ENCODE measurements around the gene DENND2D. TPM values are rescaled to one million over a fixed set of nuclear protein-coding genes. Genes with fewer than 3 reads are reported as not detected.

The DENND2D gene
- polyA plus RNA-seq, 1 donor (not counting 4 experiments of a cell fraction or from before 2014, with no cell fraction given), result 7.8 TPM

GRCh38 chr1:111236806-111237205, 36.4 kb upstream of the DENND2D start:
- peak overlapping the region; percentile 22 for H3K4me2 ChIP-seq (ENCODE audit: control insufficient read depth, extremely low read depth, insufficient read depth, low read depth, low read length)
- DNase-seq (ENCODE audit: low read depth, low spot score), result no peak
- no peaks in the 10 kb centered on the region for H3K9me3 ChIP-seq (ENCODE audit: control insufficient read depth, low read depth, low read length)
- no peak for FAIRE-seq
- H3K9me1 ChIP-seq (ENCODE audit: control insufficient read depth, extremely low read depth, insufficient read depth, low read length), result no peaks in the 10 kb centered on the region
- H3K27ac ChIP-seq (ENCODE audit: control insufficient read depth, insufficient read depth, low read length), result no peak overlapping the region
- H3K9ac ChIP-seq (ENCODE audit: control insufficient read depth, extremely low read depth, insufficient read depth, low read length), result no peak overlapping the region
- no peak overlapping the region for H3K4me3 ChIP-seq (ENCODE audit: control insufficient read depth in 2 of 3, extremely low read depth in 1 of 3, insufficient read depth in 2 of 3, low read depth in 1 of 3, low read length in 3 of 3)
- no peaks in the 10 kb centered on the region for H3K27me3 ChIP-seq (ENCODE audit: control insufficient read depth, extremely low read depth, insufficient read depth, low read length)
- TF ChIP-seq CTCF (optimal IDR thresholded peaks at IDR 0.05 in 1 of 3, IDR thresholded peaks at IDR 0.05 in 1 of 3, conservative IDR thresholded peaks at IDR 0.05 in 1 of 3; ENCODE audit: extremely low read depth in 1 of 3, insufficient read depth in 2 of 3, low read length in 3 of 3) (no peak), EZH2 (IDR thresholded peaks at IDR 0.05; ENCODE audit: low read length) (no peak)
- no peak overlapping the region for H2AFZ ChIP-seq (ENCODE audit: control insufficient read depth, low read length)
- peaks cover 24% of the 10 kb centered on the region for H3K4me1 ChIP-seq (ENCODE audit: control insufficient read depth, extremely low read depth, insufficient read depth, low read length)
- no peaks in the 10 kb centered on the region for H3K36me3 ChIP-seq (ENCODE audit: control insufficient read depth in 2 of 2, extremely low read depth in 1 of 2, insufficient read depth in 2 of 2, low read length in 2 of 2)
- no peaks in the 10 kb centered on the region for H4K20me1 ChIP-seq (ENCODE audit: control insufficient read depth, extremely low read depth, insufficient read depth, low read length)
- no peaks in the 10 kb centered on the region for H3K79me2 ChIP-seq (ENCODE audit: control insufficient read depth, insufficient read depth, low read length)
- dilution Hi-C loops (cut with MboI; ENCODE audit: extremely low pct_ligation_motif_present, low sequenced_read_pairs), result no loop called here

- FAIRE-seq (no peak), DNase-seq (ENCODE audit: low read depth, low spot score) (no peak)
- H3K79me2 ChIP-seq (ENCODE audit: control insufficient read depth, insufficient read depth, low read length), result no peaks in the 10 kb centered on the region
- no peak overlapping the region for H3K27ac ChIP-seq (ENCODE audit: control insufficient read depth, insufficient read depth, low read length)
- H3K36me3 ChIP-seq (ENCODE audit: control insufficient read depth in 2 of 2, extremely low read depth in 1 of 2, insufficient read depth in 2 of 2, low read length in 2 of 2), result no peaks in the 10 kb centered on the region
- no peak overlapping the region for H2AFZ ChIP-seq (ENCODE audit: control insufficient read depth, low read length)
- peaks cover 24% of the 10 kb centered on the region for H3K4me1 ChIP-seq (ENCODE audit: control insufficient read depth, extremely low read depth, insufficient read depth, low read length)
- no peaks in the 10 kb centered on the region for H3K9me3 ChIP-seq (ENCODE audit: control insufficient read depth, low read depth, low read length)
- H3K27me3 ChIP-seq (ENCODE audit: control insufficient read depth, extremely low read depth, insufficient read depth, low read length), result no peaks in the 10 kb centered on the region
- H3K4me2 ChIP-seq (ENCODE audit: control insufficient read depth, extremely low read depth, insufficient read depth, low read depth, low read length), result no peak overlapping the region
- no peak overlapping the region for H3K9ac ChIP-seq (ENCODE audit: control insufficient read depth, extremely low read depth, insufficient read depth, low read length)
- H3K9me1 ChIP-seq (ENCODE audit: control insufficient read depth, extremely low read depth, insufficient read depth, low read length), result no peaks in the 10 kb centered on the region
- no peaks in the 10 kb centered on the region for H4K20me1 ChIP-seq (ENCODE audit: control insufficient read depth, extremely low read depth, insufficient read depth, low read length)
- dilution Hi-C loops (cut with MboI; ENCODE audit: extremely low pct_ligation_motif_present, low sequenced_read_pairs), result no loop called here
- no peak overlapping the region for H3K4me3 ChIP-seq (ENCODE audit: control insufficient read depth in 2 of 3, extremely low read depth in 1 of 3, insufficient read depth in 2 of 3, low read depth in 1 of 3, low read length in 3 of 3)
- TF ChIP-seq CTCF (optimal IDR thresholded peaks at IDR 0.05 in 1 of 3, IDR thresholded peaks at IDR 0.05 in 1 of 3, conservative IDR thresholded peaks at IDR 0.05 in 1 of 3; ENCODE audit: extremely low read depth in 1 of 3, insufficient read depth in 2 of 3, low read length in 3 of 3) (no peak), EZH2 (IDR thresholded peaks at IDR 0.05; ENCODE audit: low read length) (no peak)
These were observed 35.9 kb upstream of the DENND2D start for GRCh38 chr1:111236379-111236778.
